WTC11 (cell line): ENCODE data around the gene PLCL2.

Source experiments
- FOXJ3 ChIP-seq: sonication (generic); formaldehyde crosslinking; IDR thresholded peaks from 2 replicates; pipeline ENCODE4 v1.9.0; 2021; ENCODE audit warnings: missing genetic modification reagents, mild to moderate bottlenecking, borderline replicate concordance
- GABPB1 ChIP-seq: sonication (generic); formaldehyde crosslinking; IDR thresholded peaks from 2 replicates; pipeline ENCODE4 v1.8.1; 2023; ENCODE audit warnings: mild to moderate bottlenecking, missing genetic modification reagents
- IRF2 ChIP-seq: sonication (generic); formaldehyde crosslinking; IDR thresholded peaks from 2 replicates; pipeline ENCODE4 v1.8.0; 2022; ENCODE audit warnings: low read depth, missing genetic modification reagents, borderline replicate concordance
- SMAD3 ChIP-seq: sonication (generic); formaldehyde crosslinking; IDR thresholded peaks from 2 replicates; pipeline ENCODE4 v1.8.0; 2022; ENCODE audit warnings: missing genetic modification reagents, mild to moderate bottlenecking, borderline replicate concordance
- ZNF138 ChIP-seq: sonication (generic); formaldehyde crosslinking; conservative IDR thresholded peaks from 2 replicates; pipeline ENCODE4 v1.8.1; 2022; ENCODE audit warnings: mild to moderate bottlenecking, moderate library complexity, missing genetic modification reagents
- TF ChIP-seq, protein P1 (sequence below): fragments of 200-600 bp; IDR thresholded peaks from 2 replicates; pipeline ENCODE4 v1.8.0; 2022; ENCODE audit warnings: antibody characterized with exemption
- TF ChIP-seq, protein P2 (sequence below): fragments of 250-450 bp; sonication (Bioruptor Pico); IDR thresholded peaks from 2 replicates; pipeline ENCODE4 v1.9.0; 2021; ENCODE audit warnings: moderate library complexity, mild to moderate bottlenecking, inconsistent platforms, borderline replicate concordance
- TF ChIP-seq, protein P3 (sequence below): sonication (generic); formaldehyde crosslinking; IDR thresholded peaks from 2 replicates; pipeline ENCODE4 v1.8.1; 2023; ENCODE audit warnings: mild to moderate bottlenecking, missing genetic modification reagents, borderline replicate concordance
- TF ChIP-seq, protein P4 (sequence below): sonication (generic); formaldehyde crosslinking; IDR thresholded peaks from 2 replicates; pipeline ENCODE4 v1.8.0; 2022; ENCODE audit warnings: mild to moderate bottlenecking, missing genetic modification reagents

DNA sequence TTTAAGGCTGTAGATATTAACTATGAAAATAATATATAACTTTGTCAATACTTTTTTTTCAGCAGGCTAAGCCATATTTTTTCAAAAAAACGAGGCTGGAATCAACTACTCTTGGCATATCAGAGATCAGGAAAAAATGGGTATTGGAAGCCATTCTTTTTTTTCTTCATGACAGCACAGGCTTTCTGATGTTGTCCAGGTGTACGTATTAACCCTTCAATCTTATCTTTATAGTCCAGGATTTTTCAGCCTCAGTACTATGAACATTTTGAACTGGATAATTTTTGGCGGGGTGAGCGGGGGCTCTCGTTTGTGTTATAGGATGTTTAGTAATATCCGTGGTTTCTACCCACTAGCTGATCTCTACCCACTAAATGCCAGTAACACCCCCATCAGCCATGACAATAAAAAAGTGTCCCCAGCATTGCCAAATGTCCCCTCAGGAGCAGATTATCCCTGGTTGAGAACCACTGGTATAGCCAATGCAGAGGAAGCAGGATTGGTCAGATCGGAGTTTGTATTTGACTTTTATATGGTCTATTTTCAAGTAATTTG lies 52.0 kb downstream of the PLCL2 start:
- TF ChIP-seq ZNF138 (CRISPR knock-in tag) (no peak), GABPB1 (CRISPR knock-in tag) (no peak), IRF2 (CRISPR knock-in tag) (no peak), SMAD3 (CRISPR knock-in tag) (no peak), FOXJ3 (no peak)
- TF ChIP-seq, protein P1, sequence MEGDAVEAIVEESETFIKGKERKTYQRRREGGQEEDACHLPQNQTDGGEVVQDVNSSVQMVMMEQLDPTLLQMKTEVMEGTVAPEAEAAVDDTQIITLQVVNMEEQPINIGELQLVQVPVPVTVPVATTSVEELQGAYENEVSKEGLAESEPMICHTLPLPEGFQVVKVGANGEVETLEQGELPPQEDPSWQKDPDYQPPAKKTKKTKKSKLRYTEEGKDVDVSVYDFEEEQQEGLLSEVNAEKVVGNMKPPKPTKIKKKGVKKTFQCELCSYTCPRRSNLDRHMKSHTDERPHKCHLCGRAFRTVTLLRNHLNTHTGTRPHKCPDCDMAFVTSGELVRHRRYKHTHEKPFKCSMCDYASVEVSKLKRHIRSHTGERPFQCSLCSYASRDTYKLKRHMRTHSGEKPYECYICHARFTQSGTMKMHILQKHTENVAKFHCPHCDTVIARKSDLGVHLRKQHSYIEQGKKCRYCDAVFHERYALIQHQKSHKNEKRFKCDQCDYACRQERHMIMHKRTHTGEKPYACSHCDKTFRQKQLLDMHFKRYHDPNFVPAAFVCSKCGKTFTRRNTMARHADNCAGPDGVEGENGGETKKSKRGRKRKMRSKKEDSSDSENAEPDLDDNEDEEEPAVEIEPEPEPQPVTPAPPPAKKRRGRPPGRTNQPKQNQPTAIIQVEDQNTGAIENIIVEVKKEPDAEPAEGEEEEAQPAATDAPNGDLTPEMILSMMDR = no peak
- TF ChIP-seq, protein P2, sequence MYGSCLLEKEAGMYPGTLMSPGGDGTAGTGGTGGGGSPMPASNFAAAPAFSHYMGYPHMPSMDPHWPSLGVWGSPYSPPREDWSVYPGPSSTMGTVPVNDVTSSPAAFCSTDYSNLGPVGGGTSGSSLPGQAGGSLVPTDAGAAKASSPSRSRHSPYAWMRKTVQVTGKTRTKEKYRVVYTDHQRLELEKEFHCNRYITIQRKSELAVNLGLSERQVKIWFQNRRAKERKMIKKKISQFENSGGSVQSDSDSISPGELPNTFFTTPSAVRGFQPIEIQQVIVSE (CRISPR knock-in tag) = no peak
- TF ChIP-seq, protein P3, sequence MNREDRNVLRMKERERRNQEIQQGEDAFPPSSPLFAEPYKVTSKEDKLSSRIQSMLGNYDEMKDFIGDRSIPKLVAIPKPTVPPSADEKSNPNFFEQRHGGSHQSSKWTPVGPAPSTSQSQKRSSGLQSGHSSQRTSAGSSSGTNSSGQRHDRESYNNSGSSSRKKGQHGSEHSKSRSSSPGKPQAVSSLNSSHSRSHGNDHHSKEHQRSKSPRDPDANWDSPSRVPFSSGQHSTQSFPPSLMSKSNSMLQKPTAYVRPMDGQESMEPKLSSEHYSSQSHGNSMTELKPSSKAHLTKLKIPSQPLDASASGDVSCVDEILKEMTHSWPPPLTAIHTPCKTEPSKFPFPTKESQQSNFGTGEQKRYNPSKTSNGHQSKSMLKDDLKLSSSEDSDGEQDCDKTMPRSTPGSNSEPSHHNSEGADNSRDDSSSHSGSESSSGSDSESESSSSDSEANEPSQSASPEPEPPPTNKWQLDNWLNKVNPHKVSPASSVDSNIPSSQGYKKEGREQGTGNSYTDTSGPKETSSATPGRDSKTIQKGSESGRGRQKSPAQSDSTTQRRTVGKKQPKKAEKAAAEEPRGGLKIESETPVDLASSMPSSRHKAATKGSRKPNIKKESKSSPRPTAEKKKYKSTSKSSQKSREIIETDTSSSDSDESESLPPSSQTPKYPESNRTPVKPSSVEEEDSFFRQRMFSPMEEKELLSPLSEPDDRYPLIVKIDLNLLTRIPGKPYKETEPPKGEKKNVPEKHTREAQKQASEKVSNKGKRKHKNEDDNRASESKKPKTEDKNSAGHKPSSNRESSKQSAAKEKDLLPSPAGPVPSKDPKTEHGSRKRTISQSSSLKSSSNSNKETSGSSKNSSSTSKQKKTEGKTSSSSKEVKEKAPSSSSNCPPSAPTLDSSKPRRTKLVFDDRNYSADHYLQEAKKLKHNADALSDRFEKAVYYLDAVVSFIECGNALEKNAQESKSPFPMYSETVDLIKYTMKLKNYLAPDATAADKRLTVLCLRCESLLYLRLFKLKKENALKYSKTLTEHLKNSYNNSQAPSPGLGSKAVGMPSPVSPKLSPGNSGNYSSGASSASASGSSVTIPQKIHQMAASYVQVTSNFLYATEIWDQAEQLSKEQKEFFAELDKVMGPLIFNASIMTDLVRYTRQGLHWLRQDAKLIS (CRISPR knock-in tag) = no peak
- TF ChIP-seq, protein P4, sequence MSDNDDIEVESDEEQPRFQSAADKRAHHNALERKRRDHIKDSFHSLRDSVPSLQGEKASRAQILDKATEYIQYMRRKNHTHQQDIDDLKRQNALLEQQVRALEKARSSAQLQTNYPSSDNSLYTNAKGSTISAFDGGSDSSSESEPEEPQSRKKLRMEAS = no peak
